ENCODE results near the gene TLCD3A. TPM values are rescaled to one million over a fixed set of nuclear protein-coding genes. Genes with fewer than 3 reads are reported as not detected.

The TLCD3A gene
- total and polyA plus RNA-seq, 2 donors (not counting 3 experiments of a cell fraction or from before 2014, with no cell fraction given) = 36.6 to 54.1 TPM

DNA sequence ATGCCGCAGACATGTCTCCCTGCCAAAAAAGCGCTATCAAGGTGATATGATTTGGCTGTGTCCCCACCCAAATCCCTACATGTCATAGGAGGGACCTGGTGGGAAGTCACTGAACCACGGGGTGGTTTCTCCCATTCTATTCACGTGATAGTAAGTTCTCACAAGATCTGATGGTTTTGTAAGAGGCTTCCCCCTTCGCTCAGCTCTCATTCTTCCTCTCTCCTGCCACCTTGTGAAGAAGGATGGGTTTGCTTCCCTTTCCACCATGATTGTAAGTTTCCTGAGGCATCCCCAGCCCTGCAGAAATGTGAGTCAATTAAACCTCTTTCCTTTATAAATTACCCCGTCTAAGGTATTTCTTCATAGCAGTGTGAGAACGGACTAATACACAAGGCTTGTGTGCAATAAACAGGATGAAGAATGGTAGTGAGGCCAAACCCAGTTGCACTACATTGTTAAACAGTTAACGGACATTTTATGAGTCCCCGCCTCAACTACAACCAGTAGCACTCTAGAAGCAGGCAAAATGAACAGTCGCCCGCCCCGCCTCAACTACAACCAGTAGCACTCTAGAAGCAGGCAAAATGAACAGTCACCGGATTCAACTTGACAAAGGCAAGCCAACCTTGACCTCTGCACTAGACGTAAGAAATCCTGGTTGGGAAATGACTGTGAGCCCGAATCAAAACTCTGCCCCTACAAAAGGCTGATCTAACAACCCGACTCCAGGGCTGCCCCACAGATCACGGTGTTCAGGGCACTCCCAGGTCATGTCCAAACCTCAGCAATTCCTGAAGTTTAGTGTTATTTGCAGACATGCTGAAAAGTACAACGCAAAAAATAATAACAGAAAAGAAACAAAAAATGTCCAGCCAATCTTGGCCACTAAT, 44.1 kb upstream of the TLCD3A start:
- FAIRE-seq (no peak), DNase-seq (ENCODE audit: low read depth, low spot score) (peak; percentile 34)
- no peak overlapping the region for H3K4me2 ChIP-seq (ENCODE audit: insufficient read depth, low read length)
- dilution Hi-C loops (cut with MboI; ENCODE audit: extremely low pct_ligation_motif_present, low sequenced_read_pairs) (no loop called here), intact Hi-C loops (cut with micrococcal nuclease) (loop anchor here (1.0 to 5.0 kb wide), 2 partner anchors 176 to 276 kb away; no protein-coding TSS in a partner anchor)
- H3K79me2 ChIP-seq (ENCODE audit: control insufficient read depth, insufficient read depth, low read length) = peaks cover 4% of the 10 kb centered on the region
- H3K9me3 ChIP-seq (replicated peaks; ENCODE audit: control insufficient read depth, insufficient read depth, low read length) = no peaks in the 10 kb centered on the region
- H3K4me1 ChIP-seq (ENCODE audit: control insufficient read depth, extremely low read depth, insufficient read depth, low read length) = peaks cover 4% of the 10 kb centered on the region
- no peak overlapping the region for H3K4me3 ChIP-seq (replicated peaks in 1 of 3; ENCODE audit: insufficient read depth in 1 of 3, low read depth in 1 of 3, low read length in 3 of 3)
- no peak overlapping the region for H2AFZ ChIP-seq (ENCODE audit: low read depth, low read length)
- POLR2A ChIA-PET = no interaction called here
- CTCF ChIA-PET = interaction anchor here (0.6 to 3.9 kb wide), 14 partner anchors 9 to 523 kb away, joined by 3 to 73 read pairs (median 4); partner anchors contain the start of gene RFLNB
- H4K20me1 ChIP-seq (replicated peaks; ENCODE audit: control insufficient read depth, extremely low read depth, insufficient read depth, low read length) = no peaks in the 10 kb centered on the region
- no TSS peak for BruUV-seq (replicated peaks)
- no peaks in the 10 kb centered on the region for H3K27me3 ChIP-seq (ENCODE audit: control insufficient read depth in 2 of 2, insufficient read depth in 2 of 2, low read length in 2 of 2)
- H3K36me3 ChIP-seq (ENCODE audit: control insufficient read depth in 2 of 2, extremely low read depth in 1 of 2, insufficient read depth in 2 of 2, low read length in 2 of 2) = peaks cover 6 to 12% of the 10 kb centered on the region in 2 experiments
- no peak overlapping the region for H3K27ac ChIP-seq (ENCODE audit: insufficient read depth, low read depth, low read length)
- no peak for TF ChIP-seq GATA2 (IDR thresholded peaks at IDR 0.05; ENCODE audit: insufficient read depth, insufficient read length, low read depth, low read length)
- TF ChIP-seq, protein P1, sequence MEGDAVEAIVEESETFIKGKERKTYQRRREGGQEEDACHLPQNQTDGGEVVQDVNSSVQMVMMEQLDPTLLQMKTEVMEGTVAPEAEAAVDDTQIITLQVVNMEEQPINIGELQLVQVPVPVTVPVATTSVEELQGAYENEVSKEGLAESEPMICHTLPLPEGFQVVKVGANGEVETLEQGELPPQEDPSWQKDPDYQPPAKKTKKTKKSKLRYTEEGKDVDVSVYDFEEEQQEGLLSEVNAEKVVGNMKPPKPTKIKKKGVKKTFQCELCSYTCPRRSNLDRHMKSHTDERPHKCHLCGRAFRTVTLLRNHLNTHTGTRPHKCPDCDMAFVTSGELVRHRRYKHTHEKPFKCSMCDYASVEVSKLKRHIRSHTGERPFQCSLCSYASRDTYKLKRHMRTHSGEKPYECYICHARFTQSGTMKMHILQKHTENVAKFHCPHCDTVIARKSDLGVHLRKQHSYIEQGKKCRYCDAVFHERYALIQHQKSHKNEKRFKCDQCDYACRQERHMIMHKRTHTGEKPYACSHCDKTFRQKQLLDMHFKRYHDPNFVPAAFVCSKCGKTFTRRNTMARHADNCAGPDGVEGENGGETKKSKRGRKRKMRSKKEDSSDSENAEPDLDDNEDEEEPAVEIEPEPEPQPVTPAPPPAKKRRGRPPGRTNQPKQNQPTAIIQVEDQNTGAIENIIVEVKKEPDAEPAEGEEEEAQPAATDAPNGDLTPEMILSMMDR (IDR thresholded peaks at IDR 0.05; ENCODE audit: extremely low read depth in 1 of 2, insufficient read depth in 1 of 2, low read depth in 1 of 2, low read length in 2 of 2) = peak in 1 of 2 donors; percentile 22
- no peak overlapping the region for H3K9ac ChIP-seq (replicated peaks; ENCODE audit: extremely low read depth, insufficient read depth, low read length)
- H3K9me1 ChIP-seq (replicated peaks; ENCODE audit: control insufficient read depth, extremely low read depth, insufficient read depth, low read length) = no peaks in the 10 kb centered on the region

Measured in endothelial cell of umbilical vein (primary cell).